T1000 (cell line): ENCODE results near the gene ARL3.
"Not testable (repeated sequence)": the region's sequence is repeated elsewhere in the genome, so short reads cannot be mapped to it uniquely, and the experiment has no call there.

Experiments
- DNase-seq: peaks from one replicate; lab custom pipeline; 2025; ENCODE audit warnings: mixed read lengths; lab: John Stamatoyannopoulos, UW

The ARL3 gene

GRCh38 chr10:102713814-102714620 is at the start of gene ARL3:
TSS of gene ARL3 (minus strand) at chr10:102714397. CDS start at chr10:102714275, 122 bp downstream.
- peak; percentile 89 for DNase-seq

- no peak for DNase-seq
Observed at GRCh38 chr10:102763037-102763607, 48.9 kb upstream of the ARL3 start.

GRCh38 chr10:102762401-102763015 is 48.3 kb upstream of the ARL3 start:
- no peak for DNase-seq

GRCh38 chr10:102761981-102762380 is 47.8 kb upstream of the ARL3 start:
- DNase-seq, result no peak

GRCh38 chr10:102759497-102760210 is 45.5 kb upstream of the ARL3 start:
- no peak for DNase-seq

GRCh38 chr10:102758933-102759262 is 44.7 kb upstream of the ARL3 start:
- not testable (repeated sequence) for DNase-seq

GRCh38 chr10:102758240-102758932 is 44.2 kb upstream of the ARL3 start:
- DNase-seq, result no peak

- no peak for DNase-seq
Observed at GRCh38 chr10:102757323-102757722, 43.1 kb upstream of the ARL3 start.

GRCh38 chr10:102753718-102754117 is 39.5 kb upstream of the ARL3 start:
- no peak for DNase-seq

GRCh38 chr10:102752934-102753664 is 38.9 kb upstream of the ARL3 start:
- DNase-seq, result no peak

- DNase-seq, result no peak
Observed at GRCh38 chr10:102752266-102752930, 38.2 kb upstream of the ARL3 start.

- DNase-seq, result no peak
Observed at GRCh38 chr10:102745157-102745556, 31.0 kb upstream of the ARL3 start.

- DNase-seq, result no peak
Observed at GRCh38 chr10:102744374-102745051, 30.3 kb upstream of the ARL3 start.

GRCh38 chr10:102743588-102744373 is 29.6 kb upstream of the ARL3 start, which contains the start of gene WBP1L:
TSS of gene WBP1L (plus strand) at chr10:102743948. CDS start at chr10:102744054, 106 bp downstream.
- DNase-seq, result peak; percentile 96

GRCh38 chr10:102743078-102743587 is 28.9 kb upstream of the ARL3 start:
- DNase-seq, result no peak

GRCh38 chr10:102742313-102742712 is 28.1 kb upstream of the ARL3 start:
- DNase-seq, result not testable (repeated sequence)

GRCh38 chr10:102741726-102742237 is 27.6 kb upstream of the ARL3 start:
- DNase-seq, result no peak

- DNase-seq, result no peak
Observed at GRCh38 chr10:102740229-102740628, 26.0 kb upstream of the ARL3 start.

GRCh38 chr10:102738692-102739121 is 24.5 kb upstream of the ARL3 start:
- no peak for DNase-seq
